ENCODE measurements around the gene OSBPL10. TPM values are rescaled to one million over a fixed set of nuclear protein-coding genes. Genes with fewer than 3 reads are reported as not detected.

The OSBPL10 gene
- total RNA-seq, 2 donors from 2014 or later: 4.2 to 8.2 TPM

- H3K4me1 ChIP-seq: peaks cover 0 to 25% of the 10 kb centered on the region in 2 donors
- H3K36me3 ChIP-seq: no peaks in the 10 kb centered on the region
- no peaks in the 10 kb centered on the region for H3K27me3 ChIP-seq
- H3K9me3 ChIP-seq: no peaks in the 10 kb centered on the region
- H3K4me3 ChIP-seq: no peak overlapping the region
- no peak for DNase-seq (ENCODE audit: low spot score)
- no peak for TF ChIP-seq CTCF (IDR thresholded peaks at IDR 0.05)
- H3K27ac ChIP-seq: no peak overlapping the region
Measured at GRCh38 chr3:31976302-31976701, 4.8 kb downstream of the OSBPL10 start.

GRCh38 chr3:31974964-31975363, 6.1 kb downstream of the OSBPL10 start:
- H3K4me1 ChIP-seq: peaks cover 0 to 18% of the 10 kb centered on the region in 2 donors
- no peaks in the 10 kb centered on the region for H3K9me3 ChIP-seq
- no peak overlapping the region for H3K4me3 ChIP-seq
- DNase-seq (ENCODE audit: low spot score): no peak
- H3K36me3 ChIP-seq: no peaks in the 10 kb centered on the region
- no peak for TF ChIP-seq CTCF (IDR thresholded peaks at IDR 0.05)
- H3K27ac ChIP-seq: no peak overlapping the region
- H3K27me3 ChIP-seq: no peaks in the 10 kb centered on the region

- Histone ChIP-seq H3K27me3 (no peaks in the 10 kb centered on the region), H3K27ac (no peak overlapping the region), H3K4me1 (peaks cover 0 to 13% of the 10 kb centered on the region in 2 donors), H3K9me3 (no peaks in the 10 kb centered on the region), H3K4me3 (no peak overlapping the region), H3K36me3 (no peaks in the 10 kb centered on the region)
- TF ChIP-seq CTCF (IDR thresholded peaks at IDR 0.05): no peak
- no peak for DNase-seq (ENCODE audit: low spot score)
Measured at GRCh38 chr3:31974471-31974870, 6.6 kb downstream of the OSBPL10 start.

GRCh38 chr3:31973837-31974236, 7.2 kb downstream of the OSBPL10 start:
- no peak for DNase-seq (ENCODE audit: low spot score)
- H3K9me3 ChIP-seq: no peaks in the 10 kb centered on the region
- H3K4me1 ChIP-seq: peaks cover 0 to 12% of the 10 kb centered on the region in 2 donors
- H3K27me3 ChIP-seq: no peaks in the 10 kb centered on the region
- H3K36me3 ChIP-seq: no peaks in the 10 kb centered on the region
- H3K27ac ChIP-seq: no peak overlapping the region
- TF ChIP-seq CTCF (IDR thresholded peaks at IDR 0.05): no peak
- no peak overlapping the region for H3K4me3 ChIP-seq

DNA sequence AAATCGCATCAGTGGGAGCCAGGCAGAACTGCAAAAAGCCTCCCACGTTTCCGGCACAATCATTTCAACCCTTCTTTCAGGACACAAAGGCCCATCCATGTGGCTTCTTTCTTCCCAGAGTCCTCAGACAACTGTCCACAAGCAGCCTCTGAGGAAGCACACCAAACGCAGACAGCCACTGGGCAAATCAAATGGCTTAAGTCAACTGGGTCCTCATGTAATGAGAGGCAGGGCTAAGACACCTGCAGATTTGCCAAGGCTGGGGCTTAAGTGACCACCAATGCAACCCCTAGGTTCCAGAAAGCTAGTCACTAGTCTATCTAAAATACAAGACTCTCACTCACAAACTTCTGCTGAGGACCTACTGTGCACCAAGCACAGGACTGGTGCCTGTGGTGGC, 8.0 kb downstream of the OSBPL10 start:
- H3K27ac ChIP-seq: no peak overlapping the region
- TF ChIP-seq CTCF (IDR thresholded peaks at IDR 0.05): no peak

DNA sequence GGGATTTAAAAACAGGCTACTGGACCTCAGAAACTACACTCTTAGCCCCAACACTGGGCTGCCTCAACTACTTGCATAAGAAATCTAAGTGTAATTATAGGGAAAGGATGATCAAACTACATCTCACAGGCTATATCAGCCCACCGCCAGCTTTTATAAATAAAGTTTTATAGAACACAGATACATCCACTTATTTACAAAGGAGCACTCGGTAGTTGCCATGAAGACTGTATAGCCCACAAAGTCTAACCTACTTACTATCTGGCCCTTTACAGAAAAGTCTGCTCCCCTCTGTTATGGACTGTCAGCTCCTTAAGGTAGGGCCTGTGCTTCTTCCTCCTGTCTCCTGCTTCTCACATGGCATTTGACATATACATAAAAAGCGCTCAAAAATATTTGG, 9.5 kb downstream of the OSBPL10 start:
- Histone ChIP-seq H3K4me1 (peaks cover 0 to 12% of the 10 kb centered on the region in 2 donors), H3K27me3 (no peaks in the 10 kb centered on the region), H3K4me3 (no peak overlapping the region), H3K9me3 (no peaks in the 10 kb centered on the region), H3K27ac (no peak overlapping the region), H3K36me3 (no peaks in the 10 kb centered on the region)
- TF ChIP-seq CTCF (IDR thresholded peaks at IDR 0.05): no peak
- no peak for DNase-seq (ENCODE audit: low spot score)

More for the DNA sequence above, 8.0 kb downstream of the OSBPL10 start:
- Histone ChIP-seq H3K9me3 (no peaks in the 10 kb centered on the region), H3K36me3 (no peaks in the 10 kb centered on the region), H3K27me3 (no peaks in the 10 kb centered on the region), H3K4me1 (peaks cover 0 to 12% of the 10 kb centered on the region in 2 donors), H3K4me3 (no peak overlapping the region)
- DNase-seq (ENCODE audit: low spot score): no peak

Measured in right atrium auricular region (tissue), 2 donors.